Naive thymus-derived CD4-positive, alpha-beta T cell (primary cell): ENCODE measurements around the gene LYSMD4. TPM values are rescaled to one million over a fixed set of nuclear protein-coding genes. Genes with fewer than 3 reads are reported as not detected.

Experiments
- ATAC-seq: fragments of 150-1000 bp; cut with Tn5 transposase; 2 replicates; pipeline ENCODE4 v1.10.0; 2021; ENCODE audit warnings: mild to moderate bottlenecking, moderate library complexity
- CTCF ChIA-PET: fragments of 350-600 bp; sonication (Branson Sonifier 250); formaldehyde crosslinking; loops from one replicate; lab custom pipeline; 2021; ENCODE audit warnings: antibody characterized with exemption; lab: Charles Lee
- POLR2A ChIA-PET: fragments of 350-600 bp; sonication (Branson Sonifier 250); formaldehyde crosslinking; loops from one replicate; lab custom pipeline; 2021; ENCODE audit warnings: antibody characterized with exemption, inconsistent platforms; lab: Charles Lee
- DNase-seq, 9 donors: peaks; one replicate each; pipeline versions ENCODE4 v3.0.0 to v3.0.0-alpha.2; 2020 to 2022; ENCODE audit warnings: mixed read lengths in 1 of 9
- H3K27ac ChIP-seq: one replicate; pipeline ENCODE4 v1.7.0; 2013; ENCODE audit warnings: mild to moderate bottlenecking, low read depth, low read length, moderate library complexity
- H3K27me3 ChIP-seq, 2 donors: one replicate each; pipeline ENCODE4 v1.7.0; 2013; ENCODE audit warnings: low read length in 2 of 2, mild to moderate bottlenecking in 2 of 2, moderate library complexity in 2 of 2; ENCODE audit not compliant: control insufficient read depth in 2 of 2, insufficient read depth in 2 of 2
- H3K36me3 ChIP-seq, 3 experiments: 1 replicate in 2 of 3; 2 replicates in 1 of 3; pipeline ENCODE4 v1.7.0; 2013; ENCODE audit warnings: low read length in 3 of 3, mild to moderate bottlenecking in 3 of 3, moderate library complexity in 1 of 3; ENCODE audit not compliant: insufficient read depth in 3 of 3, control insufficient read depth in 2 of 3
- H3K4me1 ChIP-seq, 2 donors: one replicate each; pipeline ENCODE4 v1.7.0; 2013; ENCODE audit warnings: low read length in 2 of 2, mild to moderate bottlenecking in 2 of 2, moderate library complexity in 1 of 2; ENCODE audit not compliant: control insufficient read depth in 2 of 2, insufficient read depth in 2 of 2
- H3K4me3 ChIP-seq: 2 replicates; pipeline ENCODE4 v1.7.0; 2013; ENCODE audit warnings: mild to moderate bottlenecking, low read length
- H3K9me3 ChIP-seq, 3 experiments: 1 replicate in 2 of 3; 2 replicates in 1 of 3; pipeline ENCODE4 v1.7.0; 2013; ENCODE audit warnings: low read length in 3 of 3; ENCODE audit not compliant: control insufficient read depth in 2 of 3
- H3K27ac Mint-ChIP-seq, 9 donors: one replicate each; pipeline ENCODE4 v1.8.0; 2020 to 2022; ENCODE audit warnings: mixed read lengths in 9 of 9, mild to moderate bottlenecking in 8 of 9, moderate library complexity in 5 of 9, inconsistent platforms in 2 of 9
- H3K27me3 Mint-ChIP-seq, 5 donors: one replicate each; pipeline ENCODE4 v1.8.0; 2021 to 2022; ENCODE audit warnings: mixed read lengths in 5 of 5, mild to moderate bottlenecking in 1 of 5
- H3K36me3 Mint-ChIP-seq, 5 donors: one replicate each; pipeline ENCODE4 v1.8.0; 2020 to 2022; ENCODE audit warnings: mixed read lengths in 5 of 5, mild to moderate bottlenecking in 3 of 5, inconsistent platforms in 1 of 5
- H3K4me1 Mint-ChIP-seq, 7 donors: one replicate each; pipeline ENCODE4 v1.8.0; 2020 to 2022; ENCODE audit warnings: mixed read lengths in 7 of 7, mild to moderate bottlenecking in 3 of 7, inconsistent platforms in 1 of 7
- H3K4me3 Mint-ChIP-seq, 10 donors: one replicate each; pipeline ENCODE4 v1.8.0; 2020 to 2022; ENCODE audit warnings: mild to moderate bottlenecking in 10 of 10, mixed read lengths in 10 of 10, moderate library complexity in 6 of 10, inconsistent platforms in 2 of 10
- H3K9me3 Mint-ChIP-seq, 11 donors: one replicate each; pipeline ENCODE4 v1.8.0; 2020 to 2022; ENCODE audit warnings: mixed read lengths in 11 of 11, mild to moderate bottlenecking in 4 of 11, inconsistent platforms in 1 of 11, moderate library complexity in 1 of 11
- intact Hi-C, 2 donors: fragments of 100-400 bp; cut with micrococcal nuclease; formaldehyde crosslinking; loops; one replicate each; pipeline ENCODE4 v1.15.1; 2023
- polyA plus RNA-seq, 2 donors: library from polyadenylated mRNA; unstranded; fragments of 300-500 nt; fragmentation: Illumina TruSeq; gene quantifications; one replicate each; pipeline ENCODE4 v1.2.3, GENCODE V29; 2021
- total RNA-seq, 6 experiments: library from RNA in 5 of 6; stranded (reverse) in 5 of 6; gene quantifications; 1 replicate in 5 of 6; 2 replicates in 1 of 6; pipeline ENCODE4 v1.2.3 and lab custom pipeline; 2021 to 2026

Gene LYSMD4
- total and polyA plus RNA-seq, 7 experiments from 2014 or later, result 7.9 to 22.4 (median 14.8) TPM

GRCh38 chr15:99717161-99718009 is 15.9 kb downstream of the LYSMD4 start:
- intact Hi-C loops, result no loop called here
- H3K9me3 ChIP-seq, result no peaks in the 10 kb centered on the region
- H3K27ac ChIP-seq, result no peak overlapping the region

GRCh38 chr15:99716540-99717095 is 16.6 kb downstream of the LYSMD4 start:
- Histone ChIP-seq H3K4me1 (peaks cover 7 to 25% of the 10 kb centered on the region in 2 donors), H3K36me3 (peaks cover 0 to 25% (median 4%) of the 10 kb centered on the region in 3 experiments), H3K4me3 (no peak overlapping the region), H3K27me3 (no peaks in the 10 kb centered on the region), H3K9me3 (no peaks in the 10 kb centered on the region), H3K27ac (no peak overlapping the region)
- DNase-seq (no peak), ATAC-seq (no peak)
- Mint-ChIP-seq H3K36me3 (peaks cover 3 to 25% (median 9%) of the 10 kb centered on the region in 5 donors), H3K9me3 (no peaks in the 10 kb centered on the region), H3K27me3 (no peaks in the 10 kb centered on the region), H3K4me1 (peaks cover 23 to 35% (median 28%) of the 10 kb centered on the region in 7 donors), H3K27ac (peak overlapping the region in 1 of 9 donors; percentile 41), H3K4me3 (no peak overlapping the region)
- ChIA-PET CTCF (interaction anchor here (1.3 kb wide), 1 partner anchor 11 kb away, joined by 3 read pairs; no protein-coding TSS in a partner anchor), POLR2A (interaction anchor here (0.6 kb wide), 1 partner anchor 153 kb away, joined by 3 read pairs; no protein-coding TSS in a partner anchor)
- intact Hi-C loops, result no loop called here

More at GRCh38 chr15:99717161-99718009, 15.9 kb downstream of the LYSMD4 start:
- no peak for DNase-seq
- H3K36me3 ChIP-seq, result peaks cover 0 to 18% (median 4%) of the 10 kb centered on the region in 3 experiments
- H3K4me3 ChIP-seq, result no peak overlapping the region
- Mint-ChIP-seq H3K9me3 (no peaks in the 10 kb centered on the region), H3K4me3 (no peak overlapping the region), H3K36me3 (peaks cover 3 to 23% (median 8%) of the 10 kb centered on the region in 5 donors), H3K27me3 (no peaks in the 10 kb centered on the region), H3K4me1 (peaks cover 21 to 37% (median 35%) of the 10 kb centered on the region in 7 donors), H3K27ac (peak overlapping the region in 1 of 9 donors; percentile 2)
- ATAC-seq, result no peak
- no peaks in the 10 kb centered on the region for H3K27me3 ChIP-seq
- ChIA-PET POLR2A (no interaction called here), CTCF (interaction anchor here (1.3 to 1.5 kb wide), 2 partner anchors 10 to 12 kb away, joined by 3 read pairs; no protein-coding TSS in a partner anchor)
- peaks cover 7 to 25% of the 10 kb centered on the region in 2 donors for H3K4me1 ChIP-seq

GRCh38 chr15:99712415-99712814 is 20.8 kb downstream of the LYSMD4 start:
- H3K27me3 Mint-ChIP-seq, result no peaks in the 10 kb centered on the region
- Histone ChIP-seq H3K36me3 (peaks cover 3 to 39% (median 9%) of the 10 kb centered on the region in 3 experiments), H3K27me3 (no peaks in the 10 kb centered on the region), H3K4me1 (peaks cover 0 to 15% of the 10 kb centered on the region in 2 donors), H3K9me3 (no peaks in the 10 kb centered on the region), H3K4me3 (no peak overlapping the region), H3K27ac (no peak overlapping the region)
- ATAC-seq (no peak), DNase-seq (no peak)
- ChIA-PET CTCF (interaction anchor here (0.6 kb wide), 1 partner anchor 109 kb away, joined by 5 read pairs; no protein-coding TSS in a partner anchor), POLR2A (interaction anchor here (1.7 kb wide), 1 partner anchor 11 kb away, joined by 5 read pairs; no protein-coding TSS in a partner anchor)
- H3K4me1 Mint-ChIP-seq, result peaks cover 14 to 26% (median 22%) of the 10 kb centered on the region in 7 donors
- no peak overlapping the region for H3K4me3 Mint-ChIP-seq
- peak overlapping the region in 2 of 9 donors; percentile 21 to 33 for H3K27ac Mint-ChIP-seq
- intact Hi-C loops, result no loop called here
- peaks cover 8 to 46% (median 18%) of the 10 kb centered on the region in 5 donors for H3K36me3 Mint-ChIP-seq
- no peaks in the 10 kb centered on the region for H3K9me3 Mint-ChIP-seq

- intact Hi-C loops, result no loop called here
- Histone ChIP-seq H3K9me3 (no peaks in the 10 kb centered on the region), H3K4me1 (peaks cover 0 to 23% of the 10 kb centered on the region in 2 donors), H3K4me3 (no peak overlapping the region), H3K36me3 (peaks cover 3 to 39% (median 9%) of the 10 kb centered on the region in 3 experiments), H3K27me3 (no peaks in the 10 kb centered on the region), H3K27ac (no peak overlapping the region)
- H3K27me3 Mint-ChIP-seq, result no peaks in the 10 kb centered on the region
- no peak overlapping the region for H3K4me3 Mint-ChIP-seq
- ChIA-PET POLR2A (interaction anchor here (1.7 kb wide), 1 partner anchor 11 kb away, joined by 5 read pairs; no protein-coding TSS in a partner anchor), CTCF (interaction anchor here (0.9 to 1.3 kb wide), 2 partner anchors 367 to 425 kb away, joined by 3 read pairs; no protein-coding TSS in a partner anchor)
- DNase-seq (no peak), ATAC-seq (no peak)
- H3K27ac Mint-ChIP-seq, result peak overlapping the region in 2 of 9 donors; percentile 26 to 51
- H3K9me3 Mint-ChIP-seq, result no peaks in the 10 kb centered on the region
- peaks cover 10 to 46% (median 18%) of the 10 kb centered on the region in 5 donors for H3K36me3 Mint-ChIP-seq
- peaks cover 21 to 33% (median 28%) of the 10 kb centered on the region in 7 donors for H3K4me1 Mint-ChIP-seq
These were observed 21.6 kb downstream of the LYSMD4 start for GRCh38 chr15:99711625-99712024.

- H3K36me3 Mint-ChIP-seq, result peaks cover 10 to 39% (median 18%) of the 10 kb centered on the region in 5 donors
- Histone ChIP-seq H3K36me3 (peaks cover 3 to 28% (median 9%) of the 10 kb centered on the region in 3 experiments), H3K27me3 (no peaks in the 10 kb centered on the region), H3K27ac (no peak overlapping the region), H3K4me1 (peaks cover 0 to 31% of the 10 kb centered on the region in 2 donors), H3K4me3 (no peak overlapping the region), H3K9me3 (no peaks in the 10 kb centered on the region)
- H3K9me3 Mint-ChIP-seq, result no peaks in the 10 kb centered on the region
- POLR2A ChIA-PET, result interaction anchor here (0.7 kb wide), 1 partner anchor 24 kb away, joined by 3 read pairs; the partner anchor contains the start of gene LYSMD4
- no peaks in the 10 kb centered on the region for H3K27me3 Mint-ChIP-seq
- ATAC-seq, result no peak
- CTCF ChIA-PET, result interaction anchor here (0.7 to 1.0 kb wide), 2 partner anchors 46 to 437 kb away, joined by 3 read pairs; no protein-coding TSS in a partner anchor
- peak overlapping the region in 5 of 9 donors; percentile 24 to 96 (median 35) for H3K27ac Mint-ChIP-seq
- intact Hi-C loops, result loop anchor here in 1 of 2 donors (10.0 kb wide), 1 partner anchor 605 kb away; the partner anchor contains the start of gene SYNM
- H3K4me3 Mint-ChIP-seq, result peak overlapping the region in 1 of 10 donors; percentile 58
- H3K4me1 Mint-ChIP-seq, result peaks cover 27 to 44% (median 40%) of the 10 kb centered on the region in 7 donors
- no peak for DNase-seq
These were observed 23.8 kb downstream of the LYSMD4 start for GRCh38 chr15:99709243-99709986.
